Stromal cell of bone marrow (primary cell): ENCODE results near the gene F2R.
A peak's percentile ranks its signal among the peaks of the same experiment; 100 is the strongest.
"Not testable (repeated sequence)": the region's sequence is repeated elsewhere in the genome, so short reads cannot be mapped to it uniquely, and the experiment has no call there.

Experiments used
- DNase-seq: peaks from one replicate; pipeline ENCODE4 v3.0.0-alpha.2; 2012; ENCODE audit warnings: low read depth

F2R gene

GRCh38 chr5:76715736-76716455 lies at the start of gene F2R:
Gene F2R (plus strand): TSS chr5:76716126. CDS start chr5:76716308, 182 bp downstream.
- DNase-seq: peak; percentile 38

DNA sequence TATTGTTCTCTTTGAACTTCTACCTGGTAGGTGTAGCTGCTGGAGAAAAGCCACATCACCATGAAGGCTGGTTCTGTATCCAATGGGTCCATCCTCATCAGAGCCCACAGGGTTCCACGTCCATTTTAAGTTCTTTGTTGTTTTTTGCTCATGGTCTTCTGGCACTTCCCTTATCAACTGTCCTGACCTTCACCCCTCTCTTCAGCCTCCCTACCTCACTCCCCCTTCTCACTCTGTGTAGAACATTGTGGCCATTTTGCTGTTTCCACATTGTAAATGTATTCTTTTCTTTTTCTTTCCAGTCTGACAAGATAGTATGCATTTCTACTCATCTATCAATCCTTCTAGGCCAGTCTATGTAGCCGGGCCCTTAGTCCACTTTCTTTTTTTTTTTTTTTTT lies 48.4 kb upstream of the F2R start:
- no peak for DNase-seq

DNA sequence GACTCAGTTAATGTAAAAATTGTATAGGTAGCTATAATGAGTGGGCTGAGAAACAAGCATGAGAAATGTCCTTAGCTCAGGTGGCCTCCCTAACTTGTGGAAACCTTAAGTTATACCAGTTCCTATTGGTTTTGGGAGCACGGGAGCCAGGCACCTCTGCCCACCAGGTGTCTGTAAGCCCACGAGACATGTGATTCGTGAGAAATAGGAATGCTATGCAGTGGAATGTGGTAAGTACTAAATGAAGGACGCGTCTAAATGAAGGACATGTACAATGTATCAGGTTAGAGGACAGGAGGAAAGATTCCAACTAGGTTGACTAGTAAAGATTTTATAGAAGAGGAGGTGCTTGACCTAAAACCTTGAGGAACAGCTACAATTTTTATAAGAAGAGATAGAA lies 46.7 kb upstream of the F2R start:
- DNase-seq: no peak

GRCh38 chr5:76670508-76670907 lies 45.4 kb upstream of the F2R start:
- DNase-seq: no peak

GRCh38 chr5:76672242-76672641 lies 43.7 kb upstream of the F2R start:
- DNase-seq: no peak

GRCh38 chr5:76673125-76673524 lies 42.8 kb upstream of the F2R start:
- DNase-seq: no peak

GRCh38 chr5:76674330-76675066 lies 41.4 kb upstream of the F2R start:
- no peak for DNase-seq

GRCh38 chr5:76675364-76675763 lies 40.6 kb upstream of the F2R start:
- DNase-seq: no peak

- no peak for DNase-seq
Observed at GRCh38 chr5:76677849-76678472, 38.0 kb upstream of the F2R start.

DNA sequence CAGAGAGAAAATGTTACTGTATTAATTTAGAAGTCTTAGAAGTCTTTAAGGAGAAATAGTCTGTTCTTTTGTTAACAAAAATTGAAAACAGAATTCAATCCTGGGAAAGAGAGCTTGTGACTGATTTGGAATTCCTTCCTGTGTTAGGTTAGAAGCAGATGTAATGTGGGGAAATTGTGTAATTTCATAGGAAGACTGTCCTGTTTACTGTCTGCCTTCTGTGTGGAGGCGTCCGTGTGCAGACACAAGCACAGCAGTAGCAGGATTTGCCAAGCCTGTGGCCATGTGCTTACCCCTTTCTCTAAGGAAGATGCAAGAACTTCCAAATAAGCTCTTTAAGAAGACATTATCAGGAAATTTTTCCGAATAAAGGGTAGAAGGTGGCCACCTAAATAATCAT lies 36.7 kb upstream of the F2R start:
- DNase-seq: no peak

DNA sequence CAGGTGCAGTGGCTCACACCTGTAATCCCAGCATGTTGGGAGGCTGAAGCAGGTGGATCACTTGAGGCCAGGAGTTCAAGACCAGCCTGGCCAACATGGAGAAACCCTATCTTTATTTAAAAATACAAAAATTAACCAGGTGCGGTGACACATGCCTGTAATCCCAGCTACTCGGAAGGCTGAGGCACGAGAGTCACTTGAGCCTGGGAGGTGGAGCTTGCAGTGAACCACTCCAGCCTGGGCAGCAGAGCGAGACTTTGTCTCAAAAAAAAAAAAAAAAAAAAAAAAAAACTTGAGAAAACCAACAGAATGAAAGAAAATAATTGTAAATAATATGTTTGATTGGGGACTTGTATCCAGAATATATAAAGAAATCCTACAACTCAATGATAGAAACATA lies 35.1 kb upstream of the F2R start:
- not testable (repeated sequence) for DNase-seq

DNA sequence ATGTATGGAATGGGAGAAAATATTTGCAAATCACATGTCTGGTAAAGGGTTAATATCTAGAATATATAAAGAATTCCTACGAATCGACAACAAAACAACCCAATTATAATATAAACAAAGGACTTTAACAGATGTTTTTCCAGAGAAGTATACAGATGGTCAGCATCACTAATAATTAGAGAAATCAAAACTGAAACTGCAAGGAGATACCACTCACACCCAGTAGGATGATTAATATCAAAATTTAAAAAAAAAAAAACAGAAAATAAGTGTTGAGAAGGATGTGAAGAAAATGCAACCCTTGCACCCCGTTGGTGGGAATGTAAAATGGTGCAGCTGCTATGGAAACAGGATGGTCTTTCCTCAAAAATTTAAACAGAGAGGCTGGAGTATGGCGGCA lies 34.6 kb upstream of the F2R start:
- DNase-seq: no peak

GRCh38 chr5:76682387-76682786 lies 33.5 kb upstream of the F2R start:
- DNase-seq: no peak

GRCh38 chr5:76683816-76684731 lies 31.9 kb upstream of the F2R start:
- no peak for DNase-seq

DNA sequence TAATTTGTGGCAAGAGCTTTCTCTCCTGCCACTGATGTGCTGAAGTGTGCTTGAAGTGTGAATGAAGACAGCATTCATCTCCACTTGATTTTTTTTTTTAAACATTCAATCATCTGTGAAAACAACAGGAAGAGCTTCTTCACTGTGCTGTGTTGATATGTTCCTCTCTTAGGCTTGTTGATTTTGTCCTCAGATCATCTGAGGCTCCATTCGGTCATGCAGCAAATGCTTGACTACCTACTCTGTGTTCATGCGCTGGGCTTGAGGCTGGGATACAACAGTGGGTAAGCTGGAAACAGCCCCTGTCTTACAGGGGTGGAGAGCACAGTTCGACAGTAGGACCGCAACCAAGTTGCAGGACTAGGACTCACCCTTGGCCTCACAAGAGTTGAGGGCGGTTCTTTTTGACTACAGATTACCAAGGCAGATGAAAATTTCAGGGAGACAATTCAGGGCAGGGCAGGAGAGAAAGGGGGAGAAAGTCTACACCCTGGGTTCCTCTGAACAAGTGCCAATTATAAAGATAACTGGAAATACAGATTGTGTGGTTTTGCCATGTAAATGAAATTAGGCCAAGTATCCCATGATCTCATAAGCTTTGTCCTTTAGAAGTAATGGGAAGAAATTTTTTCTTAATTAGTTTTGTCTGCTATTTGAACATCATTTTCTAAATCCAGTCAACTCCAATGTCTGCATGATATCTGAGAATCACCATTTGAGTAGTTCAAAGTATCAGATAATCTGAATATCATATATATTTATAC lies 31.0 kb upstream of the F2R start:
- no peak for DNase-seq

- no peak for DNase-seq
Observed at GRCh38 chr5:76685704-76686103, 30.2 kb upstream of the F2R start.

DNA sequence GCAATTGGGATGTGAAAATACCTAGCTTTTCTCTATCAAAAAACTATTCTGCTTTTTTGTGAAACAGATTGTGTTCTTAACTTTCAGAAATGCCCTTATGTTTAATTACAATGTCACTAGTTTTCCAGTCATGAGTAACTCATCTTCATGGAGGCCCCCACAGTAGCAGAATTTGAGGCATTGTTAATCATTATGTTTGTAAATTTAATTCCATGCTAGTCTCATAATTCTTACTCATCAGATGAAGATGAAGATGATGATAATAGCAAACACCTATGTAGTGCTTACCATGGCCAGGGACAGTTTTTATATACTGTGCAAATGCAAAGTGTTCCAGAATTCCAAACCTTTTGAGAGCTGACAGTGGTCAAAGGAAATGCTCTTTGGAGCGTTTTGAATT lies 27.7 kb upstream of the F2R start:
- no peak for DNase-seq

GRCh38 chr5:76688836-76689235 lies 27.1 kb upstream of the F2R start:
- no peak for DNase-seq

DNA sequence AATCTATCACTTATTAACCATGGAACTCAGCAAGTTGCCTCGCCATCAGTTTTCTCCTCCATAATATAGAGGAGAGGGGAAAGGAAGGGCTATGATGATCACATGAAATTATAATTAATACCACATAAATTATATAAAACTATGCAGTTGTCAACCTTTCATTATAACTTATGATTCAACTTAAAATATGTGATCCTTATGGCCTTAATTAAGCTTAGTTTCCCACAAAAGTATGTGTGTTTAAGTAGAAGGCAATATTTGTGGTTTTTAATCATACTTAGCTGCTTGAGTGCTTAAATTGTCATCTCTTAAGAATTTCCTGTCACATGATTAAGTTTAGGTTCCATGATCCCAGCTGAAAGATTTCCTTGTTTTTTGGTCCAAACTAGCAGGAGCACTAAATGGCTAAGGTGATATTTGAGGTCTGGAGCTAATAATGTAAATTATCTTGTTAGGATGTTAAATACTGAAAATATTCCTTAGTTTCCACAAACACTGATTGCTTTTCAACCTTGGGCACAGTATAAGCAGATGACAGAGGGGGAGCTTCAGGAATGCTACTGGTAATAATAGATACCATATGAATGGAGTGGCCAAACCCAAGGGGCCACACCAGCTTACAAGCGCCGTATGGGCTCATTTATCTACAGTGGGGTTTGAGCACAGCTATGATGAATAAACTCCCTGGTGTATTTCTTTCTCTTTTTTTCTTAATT lies 26.4 kb upstream of the F2R start:
- peak; percentile 76 for DNase-seq

- DNase-seq: no peak
Observed at GRCh38 chr5:76690037-76690679, 25.8 kb upstream of the F2R start.
